DOHH2 (cell line): ENCODE measurements around the gene NBDY.

Source experiments
- H3F3A ChIP-seq: fragments of 200-600 bp; sonication (generic), shearing (Covaris generic); 2 replicates; pipeline ENCODE4 v1.6.0; 2016; ENCODE audit warnings: antibody characterized with exemption, mild to moderate bottlenecking; ENCODE audit not compliant: control insufficient read depth, insufficient read depth
- H3K27ac ChIP-seq: fragments of 200-600 bp; sonication (generic); 2 replicates; pipeline ENCODE4 v1.5.1; 2014; ENCODE audit warnings: low read depth, mild to moderate bottlenecking, low read length, moderate library complexity
- H3K27me3 ChIP-seq: fragments of 200-600 bp; sonication (generic); 2 replicates; pipeline ENCODE4 v1.6.1; 2014; ENCODE audit warnings: mild to moderate bottlenecking, low read length, mixed read lengths; ENCODE audit not compliant: control insufficient read depth
- H3K36me3 ChIP-seq: fragments of 200-600 bp; sonication (generic); 2 replicates; pipeline ENCODE4 v1.6.1; 2014; ENCODE audit warnings: mild to moderate bottlenecking, low read length, moderate library complexity, mixed read lengths; ENCODE audit not compliant: control insufficient read depth
- H3K4me1 ChIP-seq: fragments of 200-600 bp; sonication (generic); 2 replicates; pipeline ENCODE4 v1.6.1; 2014; ENCODE audit warnings: mild to moderate bottlenecking, low read length, mixed read lengths; ENCODE audit not compliant: control insufficient read depth
- H3K4me2 ChIP-seq: fragments of 200-600 bp; sonication (generic); 2 replicates; pipeline ENCODE4 v1.6.0; 2014; ENCODE audit warnings: mild to moderate bottlenecking, low read length, moderate library complexity
- H3K4me3 ChIP-seq: fragments of 200-600 bp; sonication (generic); 2 replicates; pipeline ENCODE4 v1.5.1; 2014; ENCODE audit warnings: mild to moderate bottlenecking, low read length, mixed read lengths
- H3K79me2 ChIP-seq: fragments of 200-600 bp; sonication (generic); 2 replicates; pipeline ENCODE4 v1.6.1; 2014; ENCODE audit warnings: mild to moderate bottlenecking, low read length, mixed read lengths; ENCODE audit not compliant: control insufficient read depth
- H3K9me2 ChIP-seq: fragments of 200-600 bp; sonication (generic); replicated peaks from 2 replicates; pipeline ENCODE4 v1.6.1; 2014; ENCODE audit warnings: mild to moderate bottlenecking, low read length, mixed read lengths; ENCODE audit not compliant: control insufficient read depth
- H3K9me3 ChIP-seq: fragments of 200-600 bp; sonication (generic); 2 replicates; pipeline ENCODE4 v1.6.1; 2014; ENCODE audit warnings: antibody characterized with exemption, low read length, mixed read lengths; ENCODE audit not compliant: control insufficient read depth, insufficient read depth
- H4K20me1 ChIP-seq: fragments of 200-600 bp; sonication (generic); 2 replicates; pipeline ENCODE4 v1.6.0; 2014; ENCODE audit warnings: low read depth, mild to moderate bottlenecking, antibody characterized with exemption, low read length, moderate library complexity; ENCODE audit not compliant: control insufficient read depth, insufficient read depth
- EZH2phosphoT487 ChIP-seq: fragments of 200-600 bp; sonication (generic); IDR thresholded peaks from 2 replicates; pipeline ENCODE4 v1.6.1; 2017; ENCODE audit warnings: borderline replicate concordance, mild to moderate bottlenecking, antibody characterized with exemption, low read length, moderate library complexity, mixed read lengths
- TF ChIP-seq, protein P1 (sequence below): fragments of 200-600 bp; sonication (generic); IDR thresholded peaks from one replicate; pipeline ENCODE4 v1.5.1; 2014; ENCODE audit warnings: antibody characterized with exemption, mild to moderate bottlenecking, low read depth, low read length; ENCODE audit not compliant: poor library complexity, severe bottlenecking

Gene NBDY

DNA sequence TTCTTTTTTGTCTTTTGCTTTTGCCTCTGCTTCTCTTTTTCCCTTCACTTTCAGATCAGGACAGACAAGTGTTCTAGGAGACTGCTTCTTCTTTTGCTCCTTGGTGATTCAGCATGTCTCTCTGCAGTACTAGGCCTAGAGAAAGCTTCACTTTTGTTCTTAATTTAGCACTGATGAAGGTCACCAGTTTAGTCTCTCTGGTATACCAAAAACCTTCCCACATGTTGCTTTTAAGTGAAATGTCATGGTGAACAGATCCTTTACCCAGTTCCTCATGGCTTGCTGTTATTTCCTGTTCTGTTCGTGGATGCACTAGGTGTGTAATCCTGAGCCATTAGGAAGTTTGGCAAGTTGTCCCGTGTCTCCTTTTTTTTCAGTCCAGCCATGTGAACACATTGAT lies 53.3 kb downstream of the NBDY start:
- Histone ChIP-seq H3K36me3 (no peaks in the 10 kb centered on the region), H4K20me1 (no peaks in the 10 kb centered on the region), H3K9me3 (no peaks in the 10 kb centered on the region), H3K4me2 (no peak overlapping the region), H3K79me2 (no peaks in the 10 kb centered on the region), H3K27ac (no peak overlapping the region), H3K27me3 (no peaks in the 10 kb centered on the region), H3K4me1 (no peaks in the 10 kb centered on the region), H3K4me3 (no peak overlapping the region), H3F3A (no peaks in the 10 kb centered on the region), H3K9me2 (no peaks in the 10 kb centered on the region)
- TF ChIP-seq, protein P1, sequence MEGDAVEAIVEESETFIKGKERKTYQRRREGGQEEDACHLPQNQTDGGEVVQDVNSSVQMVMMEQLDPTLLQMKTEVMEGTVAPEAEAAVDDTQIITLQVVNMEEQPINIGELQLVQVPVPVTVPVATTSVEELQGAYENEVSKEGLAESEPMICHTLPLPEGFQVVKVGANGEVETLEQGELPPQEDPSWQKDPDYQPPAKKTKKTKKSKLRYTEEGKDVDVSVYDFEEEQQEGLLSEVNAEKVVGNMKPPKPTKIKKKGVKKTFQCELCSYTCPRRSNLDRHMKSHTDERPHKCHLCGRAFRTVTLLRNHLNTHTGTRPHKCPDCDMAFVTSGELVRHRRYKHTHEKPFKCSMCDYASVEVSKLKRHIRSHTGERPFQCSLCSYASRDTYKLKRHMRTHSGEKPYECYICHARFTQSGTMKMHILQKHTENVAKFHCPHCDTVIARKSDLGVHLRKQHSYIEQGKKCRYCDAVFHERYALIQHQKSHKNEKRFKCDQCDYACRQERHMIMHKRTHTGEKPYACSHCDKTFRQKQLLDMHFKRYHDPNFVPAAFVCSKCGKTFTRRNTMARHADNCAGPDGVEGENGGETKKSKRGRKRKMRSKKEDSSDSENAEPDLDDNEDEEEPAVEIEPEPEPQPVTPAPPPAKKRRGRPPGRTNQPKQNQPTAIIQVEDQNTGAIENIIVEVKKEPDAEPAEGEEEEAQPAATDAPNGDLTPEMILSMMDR: no peak
- TF ChIP-seq EZH2phosphoT487: no peak

DNA sequence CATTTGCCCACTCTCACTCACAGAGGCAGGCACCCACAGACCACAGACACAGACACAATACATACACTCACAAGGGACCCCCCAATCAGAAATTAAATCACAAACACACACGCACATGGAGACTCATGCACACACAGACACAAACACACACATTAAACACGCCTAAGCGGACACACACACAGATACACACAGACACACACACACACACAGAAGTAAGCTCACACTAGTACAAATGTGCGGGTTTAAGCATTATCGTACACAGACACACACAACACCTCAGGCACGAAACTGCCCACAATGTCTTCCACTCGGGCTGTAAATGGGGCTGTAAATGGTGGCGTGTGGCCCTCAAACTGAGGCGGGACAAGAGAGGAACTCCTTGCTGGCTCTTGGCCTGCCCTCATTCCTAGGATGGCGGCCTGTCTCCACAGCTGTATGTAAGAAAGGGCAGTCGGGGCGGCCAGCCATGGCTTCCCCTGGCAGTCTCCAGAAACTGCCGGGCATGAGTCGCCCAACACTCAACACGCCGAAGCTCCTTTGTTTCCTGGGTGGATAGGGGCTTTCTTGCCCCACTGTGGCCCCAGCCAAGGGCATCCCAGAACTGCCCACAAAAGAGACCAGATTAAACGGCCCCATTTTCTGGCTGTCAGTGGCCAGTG lies 53.9 kb downstream of the NBDY start:
- no peak overlapping the region for H3K4me2 ChIP-seq
- no peaks in the 10 kb centered on the region for H3K27me3 ChIP-seq
- H3K79me2 ChIP-seq: no peaks in the 10 kb centered on the region
- no peaks in the 10 kb centered on the region for H4K20me1 ChIP-seq
- H3F3A ChIP-seq: no peaks in the 10 kb centered on the region
- H3K27ac ChIP-seq: no peak overlapping the region
- H3K4me3 ChIP-seq: no peak overlapping the region
- H3K9me2 ChIP-seq: no peaks in the 10 kb centered on the region
- no peaks in the 10 kb centered on the region for H3K9me3 ChIP-seq
- H3K36me3 ChIP-seq: no peaks in the 10 kb centered on the region
- H3K4me1 ChIP-seq: no peaks in the 10 kb centered on the region
- TF ChIP-seq, protein P1: no peak
- TF ChIP-seq EZH2phosphoT487: no peak

DNA sequence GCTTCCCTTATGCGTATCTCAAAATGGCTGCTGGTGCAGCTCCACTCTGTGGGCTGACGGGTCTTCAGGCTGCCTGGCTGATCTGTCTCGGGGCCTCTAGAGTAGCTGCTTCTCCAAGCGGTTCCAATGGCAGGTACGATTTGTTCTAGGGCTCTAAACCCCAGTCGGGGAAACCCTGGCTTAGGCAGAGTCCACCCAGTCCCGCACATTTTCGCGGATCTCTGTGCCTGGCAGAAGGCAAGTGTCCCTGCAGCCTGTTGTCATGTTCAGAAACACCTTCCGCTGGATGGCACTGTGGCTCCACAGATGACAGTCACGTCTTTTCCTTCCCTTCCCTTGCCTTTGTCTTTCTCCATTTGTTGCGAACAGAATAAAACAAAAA lies 54.4 kb downstream of the NBDY start:
- Histone ChIP-seq H3K9me3 (no peaks in the 10 kb centered on the region), H3K79me2 (no peaks in the 10 kb centered on the region), H4K20me1 (no peaks in the 10 kb centered on the region), H3K36me3 (no peaks in the 10 kb centered on the region), H3K4me3 (no peak overlapping the region), H3K27me3 (no peaks in the 10 kb centered on the region), H3K9me2 (no peaks in the 10 kb centered on the region), H3F3A (no peaks in the 10 kb centered on the region), H3K4me2 (no peak overlapping the region), H3K4me1 (no peaks in the 10 kb centered on the region), H3K27ac (no peak overlapping the region)
- no peak for TF ChIP-seq EZH2phosphoT487
- TF ChIP-seq, protein P1: no peak
